Germinal center (tissue), 1 donor: ENCODE measurements around the gene HOGA1.
"Not testable (repeated sequence)": the region's sequence is repeated elsewhere in the genome, so short reads cannot be mapped to it uniquely, and the experiment has no call there.

Source experiments
- DNase-seq: peaks from one replicate; pipeline ENCODE4 v3.0.0; 2012; ENCODE audit warnings: mixed read lengths, low spot score

The HOGA1 gene

DNA sequence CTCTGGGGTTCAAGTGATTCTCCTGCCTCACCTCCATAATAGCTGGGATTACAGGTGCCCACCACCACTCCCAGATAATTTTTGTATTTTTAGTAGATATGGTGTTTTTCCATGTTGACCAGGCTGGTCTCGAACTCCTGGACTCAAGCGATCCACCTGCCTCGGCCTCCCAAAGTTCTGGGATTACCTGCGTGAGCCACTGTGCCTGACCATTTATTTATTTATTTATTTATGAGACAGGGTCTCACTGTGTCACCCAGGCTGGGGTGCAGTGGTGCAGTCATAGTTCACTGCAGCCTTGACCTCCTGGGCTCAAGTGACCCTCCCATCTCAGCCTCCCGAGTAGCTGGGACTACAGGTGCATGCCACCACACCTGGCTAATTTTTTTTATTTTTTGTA, 29.9 kb upstream of the HOGA1 start:
- DNase-seq: not testable (repeated sequence)

- DNase-seq: not testable (repeated sequence)
Measured at GRCh38 chr10:97555541-97555940, 28.6 kb upstream of the HOGA1 start.

GRCh38 chr10:97560731-97561381, 23.3 kb upstream of the HOGA1 start:
- not testable (repeated sequence) for DNase-seq

DNA sequence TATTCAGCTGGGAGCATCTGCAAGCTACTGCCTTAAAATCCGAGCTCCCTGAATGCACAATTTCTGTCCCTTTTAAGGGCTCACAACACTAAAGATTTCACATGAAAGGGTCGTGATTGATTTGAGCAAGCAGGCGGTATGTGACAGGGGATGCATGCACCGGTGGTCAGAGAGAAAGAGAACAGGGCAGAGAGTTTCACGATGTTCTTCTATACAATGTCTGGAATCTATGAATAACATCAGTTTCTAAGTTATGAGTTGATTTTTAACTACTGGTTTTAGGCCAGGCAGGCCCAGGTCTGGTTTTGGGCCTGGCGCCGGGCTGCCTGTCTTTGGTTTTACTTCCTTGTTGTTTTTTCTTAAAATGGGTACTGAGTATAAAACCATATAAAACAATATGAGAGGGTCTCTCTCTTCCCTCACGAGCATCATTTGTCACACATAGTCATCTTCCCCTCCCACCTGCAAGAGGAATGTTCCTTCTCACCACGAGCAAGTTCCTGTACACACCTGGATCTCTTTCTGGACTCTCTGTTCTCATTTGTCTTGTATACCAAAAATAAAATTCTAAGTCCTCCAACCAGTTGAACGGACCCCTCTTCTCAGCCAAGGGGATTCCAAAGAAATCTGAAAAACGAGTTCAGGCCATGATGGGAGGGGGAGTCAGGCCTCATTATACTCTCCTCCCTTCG, 22.7 kb upstream of the HOGA1 start:
- DNase-seq: not testable (repeated sequence)

DNA sequence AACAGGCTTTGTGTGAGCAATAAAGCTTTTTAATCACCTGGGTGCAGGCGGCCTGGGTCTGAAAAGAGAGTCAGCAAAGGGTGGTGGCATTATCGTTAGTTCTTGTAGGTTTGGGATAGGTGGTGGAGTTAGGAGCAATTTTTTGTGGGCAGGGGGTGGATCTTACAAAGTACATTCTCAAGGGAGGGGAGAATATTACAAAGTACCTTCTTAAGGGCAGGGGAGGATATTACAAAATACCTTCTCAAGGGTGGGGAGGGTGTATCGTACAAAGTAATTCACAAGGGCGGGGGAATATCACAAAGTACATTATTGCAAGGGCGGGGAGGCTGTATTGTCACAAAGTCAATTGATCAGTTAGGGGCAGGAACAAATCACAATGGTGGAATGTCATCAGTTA, 21.9 kb upstream of the HOGA1 start:
- not testable (repeated sequence) for DNase-seq

- no peak for DNase-seq
Measured at GRCh38 chr10:97563337-97563736, 20.9 kb upstream of the HOGA1 start.

- DNase-seq: no peak
Measured at GRCh38 chr10:97564776-97565175, 19.4 kb upstream of the HOGA1 start.

- DNase-seq: no peak
Measured at GRCh38 chr10:97566336-97566996, 17.7 kb upstream of the HOGA1 start.

GRCh38 chr10:97567891-97568290, 16.3 kb upstream of the HOGA1 start:
- DNase-seq: no peak

- DNase-seq: no peak
Measured at GRCh38 chr10:97570146-97570788, 13.9 kb upstream of the HOGA1 start.

GRCh38 chr10:97570789-97571471, 13.3 kb upstream of the HOGA1 start:
- no peak for DNase-seq

GRCh38 chr10:97571622-97572021, 12.6 kb upstream of the HOGA1 start:
- DNase-seq: no peak

- DNase-seq: peak; percentile 69
Measured at GRCh38 chr10:97572214-97572989, 11.8 kb upstream of the HOGA1 start, which contains the start of gene ANKRD2. Gene ANKRD2 (plus strand): TSS chr10:97572779. CDS start chr10:97572789, 10 bp downstream.

DNA sequence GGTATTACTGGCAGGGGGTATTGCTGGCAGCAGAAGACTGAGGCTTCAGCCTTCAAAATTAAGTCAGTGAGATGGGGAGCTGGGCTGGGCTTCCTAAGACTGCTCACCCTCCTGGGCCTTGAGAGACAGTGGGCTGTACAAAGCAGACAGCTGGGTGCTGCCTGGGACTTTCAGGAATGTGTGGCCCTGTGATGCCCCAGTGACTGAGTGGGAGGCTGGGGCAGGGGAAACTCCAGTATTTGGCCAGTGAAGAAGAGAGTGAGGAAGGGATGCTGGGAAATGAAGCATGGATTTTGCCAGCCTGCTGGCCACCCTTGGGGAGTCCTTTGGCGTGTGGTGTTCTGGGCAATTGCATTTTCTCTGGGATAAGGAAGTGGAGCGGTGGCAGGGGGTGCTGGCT, 11.2 kb upstream of the HOGA1 start:
- no peak for DNase-seq

DNA sequence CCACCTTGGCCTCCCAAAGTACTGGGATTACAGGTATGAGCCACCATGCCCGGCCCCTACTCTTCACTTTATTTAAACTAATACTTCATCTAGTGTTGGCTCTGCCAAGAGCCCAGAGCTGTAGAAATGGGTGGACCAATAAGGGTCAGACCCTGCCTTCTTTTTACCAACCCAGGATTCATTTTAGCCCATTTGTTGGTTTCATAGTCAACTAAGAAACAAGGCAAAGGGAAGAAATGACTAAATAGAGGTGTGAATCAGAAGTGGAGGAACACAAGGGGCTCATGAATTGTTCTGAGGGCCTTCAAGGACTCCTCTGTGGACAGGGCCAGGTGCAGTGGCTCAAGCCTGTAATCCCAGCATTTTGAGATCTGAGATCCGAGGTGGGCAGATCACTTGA, 10.5 kb upstream of the HOGA1 start:
- DNase-seq: no peak

DNA sequence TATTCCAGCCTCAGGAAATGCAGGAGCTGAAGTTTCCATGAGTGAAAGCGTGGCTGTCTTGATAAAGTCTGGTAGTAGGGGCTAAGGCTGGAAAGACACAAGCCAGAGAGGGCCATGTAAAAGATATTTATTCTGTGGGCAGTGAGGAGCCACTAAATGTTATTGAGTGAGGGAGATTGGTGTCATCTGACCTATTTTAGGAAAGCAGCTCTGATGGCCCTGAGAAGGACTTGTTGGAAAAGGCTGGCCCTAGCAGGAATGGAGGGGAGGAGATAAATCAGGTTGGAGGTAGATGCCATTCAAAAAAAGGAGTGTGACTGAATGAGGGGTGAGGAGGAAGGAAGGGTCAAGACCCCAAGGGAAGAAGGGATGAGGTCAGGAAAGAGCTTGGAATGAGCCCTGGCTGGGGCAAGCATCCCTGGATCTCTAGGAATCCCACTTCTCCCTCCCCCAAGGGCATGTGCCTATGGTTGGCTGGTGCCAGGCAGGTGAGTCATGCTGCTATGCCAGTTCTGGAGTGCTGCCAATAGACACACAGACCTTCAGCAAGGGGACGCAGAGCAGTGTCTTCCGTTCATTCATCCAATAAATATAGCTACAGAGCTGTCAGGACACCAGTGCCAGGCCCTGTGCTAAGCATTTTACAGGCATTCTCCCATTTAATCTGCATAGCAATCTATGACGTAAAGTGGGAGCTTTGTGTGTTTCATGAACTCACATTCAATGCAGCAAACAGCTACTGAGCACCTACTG, 9.6 kb upstream of the HOGA1 start:
- DNase-seq: no peak

DNA sequence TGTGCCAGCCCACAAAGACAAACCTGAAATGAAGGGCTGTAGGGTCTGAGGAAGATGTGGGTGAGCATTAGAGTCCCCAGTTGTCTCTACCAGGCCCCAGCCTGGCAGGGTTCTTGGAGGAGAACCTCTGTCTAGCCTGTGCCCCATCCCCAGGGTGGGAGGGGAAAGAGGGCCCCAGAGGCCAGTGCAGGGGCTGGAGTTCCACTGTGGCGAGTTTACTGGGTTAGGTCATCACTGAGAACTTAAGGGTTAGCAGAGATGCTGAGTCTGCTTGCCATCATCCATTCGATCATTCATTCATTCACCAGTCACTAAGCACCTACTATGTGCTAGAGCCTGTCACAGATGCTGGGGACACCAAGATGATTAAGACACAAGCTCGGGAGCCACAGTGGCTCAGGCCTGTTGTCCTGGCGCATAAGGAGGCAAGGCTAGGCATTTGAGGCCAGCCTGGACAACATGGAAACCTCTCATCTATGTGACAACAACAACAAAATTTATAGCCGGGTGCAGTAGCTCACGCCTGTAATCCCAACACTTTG, 9.0 kb upstream of the HOGA1 start:
- no peak for DNase-seq

DNA sequence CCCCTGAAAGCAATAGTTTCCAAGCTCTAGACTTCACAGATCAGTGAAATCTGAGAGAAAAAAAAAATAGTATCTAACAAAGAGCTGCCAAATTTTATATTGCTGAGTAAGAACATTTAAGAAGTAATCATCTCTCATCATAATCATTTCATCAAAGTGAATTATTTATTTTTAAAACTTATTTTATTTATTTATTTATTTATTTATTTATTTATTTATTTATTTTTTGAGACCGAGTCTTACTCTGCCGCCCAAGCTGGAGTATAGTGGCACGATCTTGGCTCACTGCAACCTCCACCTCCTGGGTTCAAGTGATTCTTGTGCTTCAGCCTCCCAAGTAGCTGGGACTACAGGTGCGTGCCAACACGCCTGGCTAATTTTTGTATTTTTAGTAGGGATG, 7.7 kb upstream of the HOGA1 start:
- not testable (repeated sequence) for DNase-seq

DNA sequence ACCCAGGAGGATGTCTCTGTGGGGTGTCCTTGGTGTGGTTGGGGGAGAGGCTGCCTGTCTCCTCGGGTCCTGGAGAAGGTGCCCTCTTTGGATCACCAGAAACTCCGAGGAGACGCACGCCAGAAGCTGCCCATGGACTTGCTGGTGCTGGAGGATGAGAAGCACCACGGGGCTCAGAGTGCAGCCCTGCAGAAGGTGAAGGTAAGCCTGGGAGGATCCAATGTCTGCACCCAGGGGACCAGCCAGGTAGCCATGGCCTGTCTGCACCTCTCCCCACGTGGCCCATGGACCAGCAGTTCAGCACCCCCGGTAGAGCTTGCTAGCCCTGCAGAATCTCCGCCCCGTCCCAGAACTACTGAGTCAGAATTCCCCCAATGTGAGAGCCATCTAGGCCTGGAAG, 6.5 kb upstream of the HOGA1 start:
- DNase-seq: no peak

GRCh38 chr10:97578171-97578844, 5.9 kb upstream of the HOGA1 start:
- DNase-seq: no peak
